NCI-H1048 (cell line): ENCODE data around the gene RNPC3.

Experiments used
- DNase-seq: peaks from one replicate; lab custom pipeline; 2025; lab: John Stamatoyannopoulos, UW

Gene RNPC3

GRCh38 chr1:103525607-103526507 lies at the start of gene RNPC3:
Gene RNPC3, plus strand, starts transcription at chr1:103525699. Its CDS starts 372 bp downstream, at chr1:103526071.
- peak; percentile 42 for DNase-seq

- no peak for DNase-seq
Measured at GRCh38 chr1:103477101-103477500, 48.4 kb upstream of the RNPC3 start.

- DNase-seq, result no peak
Measured at GRCh38 chr1:103489935-103490334, 35.6 kb upstream of the RNPC3 start.

- DNase-seq, result no peak
Measured at GRCh38 chr1:103492003-103492625, 33.4 kb upstream of the RNPC3 start.

GRCh38 chr1:103496014-103496635 lies 29.4 kb upstream of the RNPC3 start:
- DNase-seq, result no peak

GRCh38 chr1:103497404-103497803 lies 28.1 kb upstream of the RNPC3 start:
- DNase-seq, result no peak

- DNase-seq, result no peak
Measured at GRCh38 chr1:103509250-103509649, 16.2 kb upstream of the RNPC3 start.

- no peak for DNase-seq
Measured at GRCh38 chr1:103513711-103514110, 11.8 kb upstream of the RNPC3 start.

GRCh38 chr1:103514920-103515503 lies 10.5 kb upstream of the RNPC3 start:
- DNase-seq, result peak; percentile 38

- no peak for DNase-seq
Measured at GRCh38 chr1:103516283-103516682, 9.2 kb upstream of the RNPC3 start.

- DNase-seq, result no peak
Measured at GRCh38 chr1:103516693-103517092, 8.8 kb upstream of the RNPC3 start.

GRCh38 chr1:103517380-103518047 lies 8.0 kb upstream of the RNPC3 start:
- no peak for DNase-seq

- DNase-seq, result no peak
Measured at GRCh38 chr1:103520822-103521221, 4.7 kb upstream of the RNPC3 start.

GRCh38 chr1:103523346-103523745 lies 2.2 kb upstream of the RNPC3 start:
- DNase-seq, result no peak

GRCh38 chr1:103525114-103525606 lies 339 bp upstream of the RNPC3 start:
- DNase-seq, result no peak

- no peak for DNase-seq
Measured at GRCh38 chr1:103527331-103527730, 1.8 kb downstream of the RNPC3 start.

GRCh38 chr1:103529746-103530145 lies 4.2 kb downstream of the RNPC3 start:
- DNase-seq, result no peak

- DNase-seq, result no peak
Measured at GRCh38 chr1:103538226-103538625, 12.7 kb downstream of the RNPC3 start.

GRCh38 chr1:103541431-103541830 lies 15.9 kb downstream of the RNPC3 start:
- DNase-seq, result no peak

GRCh38 chr1:103546496-103546895 lies 21.0 kb downstream of the RNPC3 start:
- no peak for DNase-seq

GRCh38 chr1:103547840-103548239 lies 22.3 kb downstream of the RNPC3 start:
- no peak for DNase-seq

- no peak for DNase-seq
Measured at GRCh38 chr1:103560427-103560826, 34.9 kb downstream of the RNPC3 start.
